NCI-H2171 treated with DMSO at 0.1 percent for 48 hours (cell line): ENCODE measurements around the gene GREM2.

ENCODE experiments used
- DNase-seq: peaks from one replicate; lab custom pipeline; 2025; lab: John Stamatoyannopoulos, UW

GREM2 gene

DNA sequence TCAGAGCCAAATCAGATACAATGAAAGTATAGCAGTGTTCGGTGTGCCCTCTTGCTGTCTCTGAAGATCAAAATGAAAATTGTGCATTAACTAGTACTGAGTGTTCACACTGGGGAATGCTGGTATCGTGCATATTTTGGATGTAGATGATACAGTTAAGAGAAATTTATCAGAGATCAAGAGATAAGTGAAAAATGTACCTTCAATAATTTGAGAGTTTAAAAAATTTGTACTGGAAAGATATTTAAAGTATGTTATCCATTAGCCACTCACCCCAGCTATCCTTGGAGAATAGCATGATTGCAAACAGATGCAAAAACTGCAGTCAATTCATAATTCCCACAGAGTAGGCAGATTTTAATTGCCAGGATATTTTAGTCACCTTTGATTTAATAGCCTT is 56.4 kb downstream of the GREM2 start:
- DNase-seq: no peak

DNA sequence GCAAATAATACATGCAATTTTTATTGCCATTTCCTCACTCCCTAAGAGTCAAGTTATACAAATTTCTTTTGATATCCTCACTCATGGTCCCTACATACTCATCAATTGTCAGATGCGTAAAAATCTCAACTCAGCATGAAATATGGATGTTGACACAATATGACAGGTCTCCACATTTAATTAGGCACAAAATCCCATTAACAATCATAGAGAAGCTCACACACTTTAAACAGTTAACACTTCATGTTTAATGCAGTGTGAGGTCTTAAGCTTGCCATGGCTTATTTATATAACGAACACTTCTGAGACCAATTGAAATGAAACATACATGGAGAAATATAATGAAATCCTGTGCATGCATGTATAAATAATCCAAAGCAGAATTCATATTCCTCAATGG is 58.6 kb downstream of the GREM2 start:
- DNase-seq: no peak

DNA sequence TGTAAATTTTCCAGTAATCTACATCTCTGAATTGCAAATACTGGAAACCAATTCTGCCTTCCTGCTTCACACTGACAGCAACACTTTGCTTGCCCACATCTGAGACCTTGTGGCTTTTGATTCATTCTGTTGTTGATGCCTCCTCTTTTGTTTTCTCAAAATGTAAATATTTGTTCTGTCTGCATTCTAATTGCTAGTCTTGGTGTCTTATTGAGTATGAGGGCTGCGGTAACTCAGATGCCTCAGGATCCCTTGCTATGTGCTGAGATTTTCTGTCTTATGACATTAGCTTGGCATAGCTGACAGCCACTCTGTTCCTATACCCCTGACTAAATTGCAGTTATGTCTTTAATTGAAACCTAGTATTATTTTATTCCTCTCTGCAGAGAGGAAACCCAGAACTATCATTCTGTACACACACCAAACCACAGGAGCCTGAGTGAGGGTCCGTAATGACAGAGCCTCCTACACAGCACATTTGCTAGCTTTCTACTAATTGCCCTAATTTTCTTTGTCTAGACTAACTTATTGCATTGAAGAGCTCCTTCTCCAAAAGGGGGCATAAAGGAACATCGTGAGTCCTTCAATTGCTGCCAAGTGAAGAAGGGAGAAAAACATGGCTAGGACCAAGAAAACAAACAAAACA is 72.1 kb downstream of the GREM2 start:
- no peak for DNase-seq

DNA sequence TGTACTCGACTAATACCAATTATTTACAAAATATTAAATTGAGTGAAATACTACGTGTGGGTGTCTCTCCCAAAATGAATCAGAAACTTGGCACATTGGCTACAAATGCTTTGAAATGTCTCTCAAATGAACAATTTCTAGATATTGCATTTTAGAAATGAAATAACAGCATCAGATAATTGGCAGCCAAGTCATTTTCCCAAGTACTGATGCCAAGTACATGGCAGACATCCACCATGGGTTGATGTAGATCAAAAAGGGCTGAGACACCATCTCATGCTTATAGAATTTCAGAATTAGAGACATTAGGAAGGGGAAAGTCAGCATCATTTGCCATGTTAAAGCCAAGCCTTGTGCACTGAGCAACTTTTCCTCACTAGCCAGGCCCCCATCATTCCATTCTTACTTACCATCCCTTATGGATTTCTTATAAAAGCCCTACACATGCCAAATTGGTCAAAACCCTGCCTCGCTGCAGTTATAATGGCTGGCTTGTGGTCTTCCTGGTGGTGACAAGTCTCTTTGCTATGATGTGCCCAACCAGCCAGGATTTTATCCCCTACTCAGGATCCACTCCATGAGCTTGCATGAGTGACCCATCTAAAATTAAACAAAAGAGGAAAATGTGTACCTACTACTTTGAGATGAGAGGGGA is 73.1 kb downstream of the GREM2 start:
- DNase-seq: no peak

DNA sequence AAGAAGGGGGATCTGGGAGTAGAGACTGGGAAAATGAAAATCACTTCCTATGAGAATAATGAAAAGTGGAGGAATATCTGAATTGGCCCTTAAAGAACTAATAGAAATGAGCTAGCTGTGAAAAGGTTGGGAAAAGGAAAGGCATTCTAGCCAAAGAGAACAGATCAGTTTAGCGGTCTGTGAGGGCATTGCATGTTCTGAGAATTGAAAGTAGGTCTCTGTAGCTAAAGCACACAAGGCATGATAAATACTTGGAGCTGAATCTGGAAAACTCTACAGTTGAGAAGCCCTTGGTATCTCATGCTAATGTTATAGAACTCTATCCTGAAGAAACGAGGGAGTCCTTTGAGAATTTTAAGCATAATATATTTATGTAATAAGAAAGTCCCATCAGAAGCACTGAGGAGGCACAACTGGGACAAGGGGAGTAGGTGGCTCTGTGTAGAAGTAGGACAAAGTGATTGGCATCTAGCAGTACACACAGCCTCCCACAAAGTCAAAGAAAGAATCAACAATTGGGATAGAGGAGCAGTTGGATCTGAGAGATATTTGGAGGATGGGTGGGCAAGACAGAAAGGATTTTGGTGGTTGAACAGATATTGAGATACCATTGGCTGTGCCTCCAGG is 78.7 kb downstream of the GREM2 start:
- DNase-seq: no peak

DNA sequence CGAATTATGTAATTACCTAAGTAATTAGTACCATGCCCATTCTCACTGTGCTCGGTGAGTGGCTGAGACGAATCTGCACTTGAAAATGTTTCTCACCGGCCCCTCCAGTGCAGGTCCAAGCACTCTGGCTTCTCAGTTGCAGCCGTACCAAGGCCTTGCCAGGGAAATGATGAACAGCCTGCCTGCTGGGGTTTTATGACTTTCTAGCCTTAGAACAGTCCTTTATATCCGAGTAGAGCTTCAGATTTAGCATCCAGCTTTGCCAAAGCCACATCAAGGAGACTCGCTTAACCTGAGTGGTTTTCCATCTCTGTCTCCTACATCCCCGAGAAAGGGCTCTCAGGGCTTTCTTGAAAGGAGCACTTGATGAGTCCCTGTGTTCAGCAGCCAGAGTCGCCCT is 83.4 kb downstream of the GREM2 start:
- no peak for DNase-seq

DNA sequence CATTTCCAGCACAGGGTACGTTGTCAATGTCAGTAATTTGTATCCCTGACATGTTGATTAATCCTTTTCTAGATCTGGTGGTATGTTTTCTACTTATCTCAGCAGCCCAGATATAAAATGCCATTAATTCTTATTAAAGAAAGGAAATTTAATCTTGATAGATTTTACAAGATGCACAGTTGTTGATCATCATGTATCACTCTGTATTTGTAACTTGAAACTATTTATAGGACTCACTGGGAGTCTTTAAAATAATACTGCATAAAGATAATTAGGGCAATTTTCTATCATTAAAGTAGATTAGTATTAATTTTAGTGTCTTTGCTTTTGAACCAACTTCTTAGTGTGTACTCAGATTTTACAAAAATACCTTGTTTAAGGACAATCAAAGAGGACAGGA is 84.9 kb downstream of the GREM2 start:
- no peak for DNase-seq

DNA sequence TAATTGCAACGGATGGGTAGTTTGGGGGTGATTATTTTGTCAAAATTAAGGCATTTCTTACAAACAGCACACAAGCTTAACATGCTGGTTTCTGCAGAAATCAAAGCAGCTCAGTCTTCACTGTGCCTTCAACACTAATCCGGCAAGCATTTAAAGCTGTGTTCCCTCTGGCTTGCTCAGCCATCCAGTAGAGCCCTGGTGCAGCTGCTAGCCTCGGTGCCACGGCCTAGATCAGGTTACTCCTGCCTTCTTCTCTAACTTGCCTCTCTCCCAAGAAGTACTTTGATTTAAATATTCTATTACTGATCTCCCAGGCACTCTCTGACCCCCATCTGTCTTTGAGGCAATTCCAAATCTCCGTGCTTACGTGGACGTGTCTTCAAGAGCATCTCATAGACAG is 85.6 kb downstream of the GREM2 start:
- no peak for DNase-seq

DNA sequence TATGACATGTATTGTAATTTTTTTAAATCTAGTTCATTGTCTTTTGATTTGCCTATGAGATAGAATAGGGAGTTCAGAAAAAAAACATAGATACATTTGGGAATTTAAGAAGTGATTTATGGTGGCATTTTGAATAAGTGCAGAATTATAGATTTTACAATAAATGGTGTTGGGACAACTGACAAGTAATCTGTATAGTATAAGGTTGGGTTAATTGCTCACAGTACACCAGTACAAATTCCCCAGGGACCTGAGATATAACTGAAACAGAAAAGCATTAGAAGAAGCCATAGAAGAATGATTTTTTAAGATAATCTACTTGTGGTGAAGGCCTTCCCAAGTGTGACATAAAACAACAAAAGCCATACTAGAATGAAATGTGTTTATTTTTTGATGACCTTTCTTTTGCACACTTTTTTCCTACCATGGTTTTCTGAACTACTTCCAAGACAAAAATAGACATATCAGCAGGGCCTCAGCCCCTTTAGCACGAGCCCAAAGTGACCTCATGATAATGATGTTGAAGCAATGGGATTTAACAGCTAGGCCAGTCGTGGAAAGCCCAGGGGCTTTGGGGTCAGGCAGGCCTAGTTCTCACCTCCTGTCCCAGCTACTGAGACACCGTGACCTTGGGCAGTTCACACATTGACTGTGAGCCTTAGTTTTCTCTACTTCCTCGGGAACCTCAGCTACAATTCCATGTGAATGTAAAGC is 87.4 kb downstream of the GREM2 start:
- no peak for DNase-seq

DNA sequence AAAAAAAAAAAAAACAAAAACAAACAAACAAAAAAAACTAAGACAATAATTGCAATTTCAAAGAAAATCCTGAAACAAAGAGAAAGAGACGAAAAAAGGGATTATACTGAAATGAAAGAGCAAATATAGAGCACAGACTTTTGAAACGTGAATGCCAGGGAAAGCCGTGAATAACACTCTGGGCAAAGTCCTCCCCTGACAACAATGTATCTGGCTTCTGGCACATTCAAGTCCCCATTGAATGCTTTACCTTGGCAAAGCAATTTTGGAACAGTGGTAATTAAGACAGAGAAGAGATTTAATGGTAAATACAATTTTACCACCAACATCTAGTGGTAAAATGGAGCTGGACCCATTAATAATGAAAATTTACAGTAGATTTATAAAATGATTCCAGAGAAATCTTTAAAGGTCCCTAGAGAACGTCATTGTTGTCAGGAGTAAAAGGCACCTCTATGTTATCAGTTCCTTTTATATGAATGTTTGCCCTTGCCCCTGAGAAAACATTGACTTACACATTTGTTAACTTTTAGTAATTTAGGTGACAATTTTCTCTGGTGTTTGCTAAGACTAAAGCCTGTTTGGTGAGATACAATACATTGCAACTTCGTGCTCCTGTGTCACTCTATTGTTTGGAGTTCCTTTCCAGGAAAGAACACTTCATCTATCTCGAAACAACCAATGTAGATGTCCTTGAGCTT is 89.7 kb downstream of the GREM2 start:
- no peak for DNase-seq

DNA sequence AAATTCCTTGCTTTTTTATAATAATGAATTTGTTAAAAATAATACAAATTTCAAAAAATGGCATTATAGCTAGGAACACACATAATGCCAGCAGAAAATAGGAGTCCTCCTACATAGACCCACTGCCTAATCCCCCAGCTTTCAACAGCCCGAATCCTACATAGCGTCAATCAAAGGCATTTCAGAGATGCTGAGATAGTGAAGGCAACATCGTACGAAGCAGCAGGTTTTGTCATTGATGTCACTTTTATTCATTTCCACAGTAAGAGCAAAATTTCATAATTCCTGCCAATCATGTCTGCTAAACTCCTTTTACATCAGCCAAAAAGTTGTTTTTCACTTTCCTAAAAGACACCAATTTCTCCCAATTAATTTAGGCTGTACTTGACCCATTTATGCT is 94.1 kb downstream of the GREM2 start:
- no peak for DNase-seq

DNA sequence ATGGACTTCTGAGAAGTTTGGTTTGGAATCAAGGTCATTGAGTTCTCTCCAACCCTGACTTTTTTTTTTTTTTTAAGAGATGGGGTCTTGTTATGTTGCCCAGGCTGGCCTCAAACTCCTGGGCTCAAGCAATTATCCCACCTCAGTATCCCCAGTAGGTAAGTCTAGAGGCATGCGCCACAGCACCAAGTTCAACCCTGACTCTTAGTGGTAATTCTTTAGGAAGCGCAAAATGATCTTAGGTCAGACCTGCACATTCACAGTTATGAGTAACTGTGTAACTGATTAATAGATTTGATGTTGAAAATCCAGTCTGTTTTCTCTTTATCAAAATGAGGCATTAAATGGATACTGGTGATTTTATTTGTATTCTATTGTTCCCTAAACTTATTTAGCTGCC is 95.9 kb downstream of the GREM2 start:
- DNase-seq: no peak

DNA sequence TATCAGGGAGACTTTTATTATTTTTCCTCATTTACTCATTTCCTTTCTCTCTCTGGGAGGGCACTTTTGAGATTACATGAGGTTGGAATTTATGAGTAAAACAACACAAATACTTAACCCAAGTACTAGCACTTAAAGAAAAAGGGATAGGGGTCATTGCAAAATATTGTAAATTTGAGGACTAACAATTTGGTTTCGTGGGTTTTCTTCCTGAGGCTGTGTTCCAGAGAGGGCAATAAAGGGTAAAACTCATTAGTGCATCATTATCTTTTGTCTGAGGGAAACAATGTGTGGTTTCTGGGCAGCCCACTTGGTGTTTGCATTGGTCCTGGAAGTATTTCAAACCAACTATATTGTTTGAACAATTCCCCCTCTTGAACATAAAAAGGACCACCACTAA is 96.5 kb downstream of the GREM2 start:
- no peak for DNase-seq

DNA sequence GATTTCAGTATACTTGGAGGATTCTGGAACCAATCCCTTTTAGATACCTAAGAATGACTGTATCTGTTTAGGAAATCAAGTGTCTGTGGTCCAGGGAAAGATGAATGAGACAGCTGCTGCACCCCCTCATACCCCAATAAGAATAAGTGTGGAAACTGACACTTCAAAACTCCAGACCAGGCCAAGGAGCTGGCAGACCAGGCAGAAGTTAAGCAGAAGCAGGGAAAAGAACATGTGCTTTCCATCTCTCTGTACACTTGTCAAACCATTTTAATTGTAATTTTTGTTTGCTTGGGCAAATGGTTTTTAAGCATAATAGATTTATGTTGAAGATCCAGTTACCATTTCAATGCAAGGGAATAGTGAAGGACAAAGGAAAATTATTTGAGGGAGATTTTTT is 100.2 kb downstream of the GREM2 start:
- no peak for DNase-seq

DNA sequence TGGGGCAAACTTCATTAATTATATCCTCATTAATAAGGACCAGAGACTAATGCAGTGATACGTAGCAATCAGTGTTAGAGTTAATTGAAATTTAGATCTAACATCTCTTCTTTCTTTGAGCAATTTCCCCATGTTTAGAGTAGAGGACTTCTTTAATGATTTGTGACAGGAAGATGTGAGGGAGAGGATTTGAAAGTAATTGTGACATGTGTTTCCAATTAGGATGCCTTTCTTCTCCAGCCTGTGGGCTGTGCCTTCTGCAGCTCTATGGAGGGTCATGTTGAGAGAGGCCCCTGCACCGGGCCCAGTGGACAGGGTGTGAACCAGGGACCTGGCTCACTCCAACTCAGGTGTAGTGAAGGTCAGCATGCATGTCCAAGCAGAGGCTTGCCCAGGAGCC is 103.0 kb downstream of the GREM2 start:
- DNase-seq: no peak

DNA sequence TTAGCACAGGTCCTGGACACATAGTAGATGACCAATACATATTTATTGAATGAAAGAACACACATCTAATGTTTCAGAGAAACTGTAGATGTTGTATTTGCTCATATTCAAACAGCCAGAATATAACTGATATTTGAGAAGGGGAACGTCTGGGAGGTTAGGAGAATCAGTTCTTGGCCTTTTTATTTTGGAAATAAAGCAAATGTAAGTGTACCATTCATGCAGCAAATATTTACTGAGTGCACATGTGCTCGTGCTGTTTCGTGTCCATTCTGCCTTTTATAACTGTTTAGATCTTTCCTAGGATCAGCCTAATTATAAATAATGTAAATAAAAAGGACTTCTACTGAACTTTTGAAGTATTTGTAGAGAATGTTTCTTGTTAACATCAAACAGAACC is 103.8 kb downstream of the GREM2 start:
- DNase-seq: no peak

DNA sequence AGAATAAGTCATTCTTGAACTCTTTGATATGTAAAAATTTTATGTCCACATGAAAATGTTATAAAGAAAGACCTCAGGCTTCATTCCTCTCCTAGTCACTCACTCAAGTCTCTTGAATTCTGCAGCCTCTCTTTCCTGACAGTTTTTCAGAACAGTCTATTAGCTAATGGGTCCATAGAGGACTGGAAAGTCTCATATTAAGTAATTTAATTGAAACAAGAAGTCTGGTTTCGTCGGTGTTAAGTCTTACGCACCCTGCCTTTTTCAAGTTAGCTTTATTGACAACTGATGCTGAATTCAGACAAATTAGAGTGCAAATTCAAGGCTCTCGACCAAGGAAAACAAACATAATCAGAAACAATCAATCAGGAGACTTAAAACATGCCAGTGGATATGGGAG is 105.8 kb downstream of the GREM2 start:
- no peak for DNase-seq

DNA sequence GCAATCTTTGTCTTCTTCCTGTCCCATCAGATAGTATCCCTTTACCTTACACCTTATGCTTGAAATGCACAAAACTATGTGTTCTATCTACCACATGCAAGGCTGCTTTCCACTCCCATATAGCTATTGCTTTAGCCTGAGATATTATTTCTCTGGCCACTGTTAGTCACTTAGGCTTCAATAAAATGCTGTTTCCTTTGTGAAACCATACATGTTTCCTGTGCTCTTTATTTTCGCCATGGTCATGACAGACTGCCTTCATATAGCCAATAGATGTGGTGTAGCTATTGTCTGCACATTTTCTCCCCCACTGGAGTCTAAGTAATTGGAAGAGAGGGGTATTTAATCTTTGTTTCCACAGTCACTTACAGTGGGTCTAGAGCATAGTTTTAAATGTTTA is 108.4 kb downstream of the GREM2 start:
- no peak for DNase-seq

DNA sequence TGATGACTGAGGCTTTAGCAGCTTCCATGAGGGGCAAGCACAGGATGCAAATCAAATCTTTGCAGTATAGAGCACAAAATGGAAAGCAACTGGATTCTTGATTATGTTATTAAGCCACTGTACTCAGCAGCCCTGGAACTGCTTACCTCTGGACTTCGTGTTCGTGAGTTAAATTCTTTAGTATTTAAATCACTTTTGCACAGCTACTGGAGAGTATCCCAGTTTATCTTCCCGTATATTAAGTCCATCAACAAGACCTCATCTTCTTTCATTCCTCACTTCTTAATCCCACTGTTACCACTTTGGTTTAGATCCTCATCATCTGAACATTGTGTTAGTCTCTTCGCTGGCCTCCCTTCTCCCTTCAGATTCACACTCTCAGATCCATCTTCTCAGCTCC is 108.9 kb downstream of the GREM2 start:
- no peak for DNase-seq

DNA sequence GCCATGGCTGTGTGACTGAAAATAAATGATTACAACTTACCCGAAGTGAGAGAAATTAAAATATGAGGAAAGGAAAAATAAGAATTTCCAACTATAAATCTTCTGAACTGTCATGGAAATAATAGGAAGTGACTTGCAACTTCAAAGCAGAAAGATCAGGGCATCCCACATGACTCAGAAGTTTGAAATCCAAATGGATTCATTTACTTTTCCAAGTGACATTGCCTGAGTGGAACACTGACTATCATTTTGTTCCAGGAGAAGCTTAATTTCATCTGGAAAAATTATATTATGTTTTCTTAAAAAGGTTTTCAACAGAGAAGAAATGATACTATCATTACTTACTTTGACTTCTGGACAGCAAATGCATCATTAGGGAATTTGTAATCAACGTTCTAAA is 110.8 kb downstream of the GREM2 start:
- no peak for DNase-seq

DNA sequence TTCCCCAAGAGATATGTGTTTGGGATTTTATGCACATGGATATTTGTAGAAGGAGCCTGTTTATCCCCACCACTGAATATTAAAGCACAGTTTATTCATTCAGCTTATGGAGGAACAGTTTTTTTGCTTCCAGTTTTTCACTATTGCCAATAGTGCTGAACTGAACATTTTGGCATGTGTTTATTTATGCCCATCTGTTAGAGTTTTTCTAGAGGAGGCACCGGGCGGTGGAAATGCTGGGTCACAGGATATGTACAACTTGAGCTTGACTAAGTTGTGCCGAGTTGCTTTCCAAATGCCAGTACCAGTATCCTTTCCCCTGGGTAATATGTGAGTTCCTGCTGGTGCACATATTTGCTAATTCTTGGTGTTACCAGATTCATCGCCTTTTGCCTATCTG is 111.3 kb downstream of the GREM2 start:
- DNase-seq: no peak

DNA sequence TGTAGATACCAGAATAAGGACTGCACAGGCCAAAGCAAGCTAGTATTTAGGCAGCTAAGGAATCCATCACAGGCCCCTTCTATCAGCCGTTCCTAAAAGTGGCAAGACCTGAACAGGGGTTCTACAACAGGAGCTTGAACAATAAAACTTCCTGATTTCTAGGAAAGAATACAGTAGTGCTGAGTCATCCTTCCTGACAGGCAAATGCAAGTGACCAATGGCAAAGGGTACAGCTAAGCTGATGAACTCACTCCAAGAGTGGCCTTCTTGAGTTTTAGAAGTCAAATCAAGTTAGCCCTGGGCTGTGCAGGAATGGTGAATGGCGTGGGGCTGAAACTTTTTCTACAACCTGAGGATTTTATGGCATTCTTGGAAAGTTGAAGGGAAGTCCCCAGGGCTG is 112.9 kb downstream of the GREM2 start:
- no peak for DNase-seq

DNA sequence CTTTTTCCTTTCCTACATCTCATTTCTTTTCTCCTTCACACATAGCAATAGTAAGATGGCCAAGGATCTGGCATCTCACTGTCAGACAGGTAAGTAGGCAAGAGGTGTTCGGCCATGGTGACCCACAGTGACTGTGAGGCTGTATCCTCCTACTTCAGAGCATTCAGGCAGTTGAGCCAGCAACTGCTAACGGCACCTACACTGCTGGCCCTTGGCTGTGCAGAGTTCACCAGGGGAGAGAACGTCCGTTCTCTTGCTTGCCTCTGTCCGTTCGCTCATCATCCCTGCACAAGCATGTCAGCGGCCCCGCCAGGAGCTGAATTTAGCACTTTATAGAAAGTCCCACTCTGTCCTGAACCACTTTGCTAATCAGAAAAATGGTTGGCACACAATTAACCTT is 113.6 kb downstream of the GREM2 start:
- DNase-seq: no peak
